Activated CD4-positive, alpha-beta T cell treated with anti-CD3 and anti-CD28 coated beads, Interleukin-2, amount 50 U/mL, for 48 hours (primary cell): ENCODE measurements around the gene YARS1.

ENCODE experiments used
- DNase-seq, 2 experiments: peaks; one replicate each; pipeline ENCODE4 v3.0.0-alpha.2; 2020

YARS1 gene

DNA sequence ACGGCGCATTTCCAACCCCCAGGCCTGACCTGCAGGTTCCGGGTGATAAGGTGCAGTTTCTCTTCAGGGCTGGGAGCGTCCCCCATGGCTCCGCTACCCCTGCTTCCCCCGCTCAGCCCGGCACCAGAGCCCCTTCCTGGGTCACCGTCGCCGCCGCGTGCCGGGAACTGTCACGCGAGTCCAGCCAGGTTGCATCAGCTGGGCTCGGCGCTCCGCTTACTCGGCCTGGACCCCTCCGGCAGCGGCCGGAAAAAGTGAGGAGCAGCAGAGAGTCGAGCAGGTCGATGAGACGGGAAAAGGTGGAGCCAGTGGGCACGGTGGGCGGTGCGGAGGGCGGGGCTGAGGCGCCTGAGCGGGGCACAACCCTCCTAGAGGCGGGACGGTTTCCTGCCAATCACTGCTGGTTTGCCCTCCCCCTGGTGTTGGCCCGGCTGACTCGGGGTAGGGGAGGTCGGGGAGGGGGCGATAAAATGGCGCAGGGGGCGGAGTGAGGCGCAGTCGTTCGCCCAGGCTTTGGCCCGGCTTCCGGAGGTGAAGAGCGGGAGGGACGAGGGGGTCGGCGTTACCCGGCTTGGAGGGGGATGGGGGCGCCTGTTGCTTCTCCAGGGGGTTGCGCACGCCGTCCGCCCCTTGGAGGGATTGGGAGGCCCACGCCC is at the start of gene YARS1, which contains the start of gene S100PBP:
TSS of gene YARS1 (minus strand) at position 200 of the 656 bp plus-strand sequence. CDS start at position 86, 114 bp downstream.
TSS of gene S100PBP (plus strand) at position 495 of the 656 bp plus-strand sequence. CDS start 8,447 bp downstream, outside the sequence.
- peak; percentile 100 for DNase-seq

GRCh38 chr1:32865639-32866405 is 48.7 kb upstream of the YARS1 start:
- no peak for DNase-seq

- DNase-seq, result no peak
Observed at GRCh38 chr1:32864375-32865019, 47.3 kb upstream of the YARS1 start.

- no peak for DNase-seq
Observed at GRCh38 chr1:32863881-32864245, 46.7 kb upstream of the YARS1 start.

GRCh38 chr1:32863218-32863880 is 46.2 kb upstream of the YARS1 start:
- DNase-seq, result no peak

GRCh38 chr1:32861904-32862695 is 44.9 kb upstream of the YARS1 start:
- DNase-seq, result no peak

- DNase-seq, result no peak
Observed at GRCh38 chr1:32860566-32860965, 43.4 kb upstream of the YARS1 start.

GRCh38 chr1:32859915-32860314 is 42.8 kb upstream of the YARS1 start:
- no peak for DNase-seq

GRCh38 chr1:32858791-32859190 is 41.6 kb upstream of the YARS1 start:
- no peak for DNase-seq

- DNase-seq, result no peak
Observed at GRCh38 chr1:32858136-32858535, 41.0 kb upstream of the YARS1 start.

GRCh38 chr1:32855861-32856617 is 38.9 kb upstream of the YARS1 start:
- DNase-seq, result no peak

GRCh38 chr1:32848354-32849063 is 31.4 kb upstream of the YARS1 start:
- no peak for DNase-seq

- DNase-seq, result no peak
Observed at GRCh38 chr1:32831878-32832277, 14.7 kb upstream of the YARS1 start.

- no peak for DNase-seq
Observed at GRCh38 chr1:32830092-32830852, 13.1 kb upstream of the YARS1 start.

- no peak for DNase-seq
Observed at GRCh38 chr1:32828341-32828740, 11.2 kb upstream of the YARS1 start.

GRCh38 chr1:32825181-32825580 is 8.0 kb upstream of the YARS1 start:
- DNase-seq, result no peak

DNA sequence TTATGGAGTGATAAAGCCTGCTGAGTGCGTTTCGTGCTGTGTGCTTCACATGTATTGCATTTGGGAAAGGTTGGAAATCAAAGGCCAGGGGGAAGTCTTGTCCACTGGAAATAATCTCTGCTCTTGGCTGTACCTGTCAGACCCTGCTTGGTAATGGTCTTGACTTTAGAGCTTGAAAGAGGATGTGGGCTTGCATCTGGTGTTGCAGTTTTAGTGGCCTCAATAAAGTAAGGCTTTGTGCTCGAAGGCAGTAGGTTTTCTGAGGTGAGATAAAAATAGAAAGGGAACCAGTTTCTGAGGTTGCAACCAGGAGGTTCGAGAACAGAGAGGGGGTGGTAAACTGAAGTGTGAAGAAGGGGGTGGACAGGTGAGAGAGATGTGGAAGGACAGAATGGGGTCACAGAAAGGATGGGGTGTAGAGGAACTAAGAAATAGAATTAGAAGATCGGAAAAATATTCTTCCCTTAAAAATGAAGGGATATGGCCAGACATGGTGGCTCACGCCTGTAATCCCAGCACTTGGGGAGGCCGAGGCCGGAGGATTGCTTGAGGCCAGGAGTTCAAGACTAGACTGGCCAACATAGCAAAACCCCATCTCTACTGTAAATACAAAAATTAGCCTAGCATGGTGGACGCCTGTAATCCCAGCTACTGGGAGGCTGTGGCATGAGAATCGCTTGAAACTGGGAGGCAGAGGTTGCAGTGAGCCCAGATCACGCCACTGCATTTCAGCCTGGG is 1.8 kb upstream of the YARS1 start:
- peak in 1 of 2 experiments; percentile 13 for DNase-seq

GRCh38 chr1:32817815-32818786 is 943 bp upstream of the YARS1 start:
- DNase-seq, result peak; percentile 42 to 51
